SH-SY5Y (cell line): Measurements from ENCODE around the gene RRP12.

Source experiments
- GATA2 ChIP-seq: IDR thresholded peaks from 2 replicates; pipeline ENCODE4 v1.6.1; 2011; ENCODE audit warnings: mild to moderate bottlenecking, low read depth, low read length
- GATA3 ChIP-seq: IDR thresholded peaks from 2 replicates; pipeline ENCODE4 v1.6.1; 2011; ENCODE audit warnings: low read depth, mild to moderate bottlenecking, low read length, moderate library complexity

DNA sequence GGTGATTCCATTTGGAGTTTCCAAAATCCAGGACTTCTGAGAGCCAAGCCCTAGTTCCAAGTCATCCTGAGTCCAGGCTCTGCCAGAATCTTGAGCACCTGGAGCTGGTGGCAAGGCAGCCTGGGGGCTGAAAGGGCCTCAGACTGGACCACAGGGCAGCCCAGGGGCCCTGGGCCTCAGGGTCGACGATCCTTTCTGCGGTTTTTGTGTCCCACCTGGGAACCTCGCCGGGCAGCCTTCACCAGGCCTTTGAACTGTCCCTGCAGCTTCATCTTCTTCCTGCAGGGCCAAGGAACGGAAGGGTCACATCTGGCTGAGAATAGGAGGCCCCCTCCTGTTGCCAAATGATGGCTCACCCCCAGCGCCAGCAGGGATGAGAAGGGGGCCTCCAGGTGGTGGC is 44.2 kb downstream of the RRP12 start:
- TF ChIP-seq GATA3 = no peak
- no peak for TF ChIP-seq GATA2
